GM12873 (cell line): Measurements from ENCODE around the gene ARHGAP24.

Experiments used
- CTCF ChIP-seq: IDR thresholded peaks from 2 replicates; pipeline ENCODE4 v1.5.1; 2012; ENCODE audit warnings: low read depth, mild to moderate bottlenecking, moderate library complexity, low read length, control low read depth; ENCODE audit not compliant: insufficient read depth; ENCODE audit errors: missing control alignments

Gene ARHGAP24

GRCh38 chr4:85595796-85596559 is 121.0 kb downstream of the ARHGAP24 start:
- no peak for TF ChIP-seq CTCF

- TF ChIP-seq CTCF: no peak
These were observed 124.0 kb downstream of the ARHGAP24 start for GRCh38 chr4:85598936-85599335.

- TF ChIP-seq CTCF: no peak
These were observed 125.6 kb downstream of the ARHGAP24 start for GRCh38 chr4:85600501-85600900.

GRCh38 chr4:85603437-85604336 is 128.7 kb downstream of the ARHGAP24 start:
- no peak for TF ChIP-seq CTCF

- TF ChIP-seq CTCF: no peak
These were observed 131.6 kb downstream of the ARHGAP24 start for GRCh38 chr4:85606505-85606904.

- no peak for TF ChIP-seq CTCF
These were observed 132.7 kb downstream of the ARHGAP24 start for GRCh38 chr4:85607624-85608023.

- no peak for TF ChIP-seq CTCF
These were observed 135.5 kb downstream of the ARHGAP24 start for GRCh38 chr4:85610450-85610849.
